Measurements from ENCODE around the gene HBQ1.
"Not testable (repeated sequence)": the region's sequence is repeated elsewhere in the genome, so short reads cannot be mapped to it uniquely, and the experiment has no call there.

Gene HBQ1

GRCh38 chr16:176477-177382, 3.5 kb upstream of the HBQ1 start, which contains the start of gene HBA1:
Gene HBA1, plus strand, starts transcription at chr16:176680. Its CDS starts 37 bp downstream, at chr16:176717.
- not testable (repeated sequence) for DNase-seq

GRCh38 chr16:177394-177822, 2.9 kb upstream of the HBQ1 start:
- DNase-seq, result no peak

DNA sequence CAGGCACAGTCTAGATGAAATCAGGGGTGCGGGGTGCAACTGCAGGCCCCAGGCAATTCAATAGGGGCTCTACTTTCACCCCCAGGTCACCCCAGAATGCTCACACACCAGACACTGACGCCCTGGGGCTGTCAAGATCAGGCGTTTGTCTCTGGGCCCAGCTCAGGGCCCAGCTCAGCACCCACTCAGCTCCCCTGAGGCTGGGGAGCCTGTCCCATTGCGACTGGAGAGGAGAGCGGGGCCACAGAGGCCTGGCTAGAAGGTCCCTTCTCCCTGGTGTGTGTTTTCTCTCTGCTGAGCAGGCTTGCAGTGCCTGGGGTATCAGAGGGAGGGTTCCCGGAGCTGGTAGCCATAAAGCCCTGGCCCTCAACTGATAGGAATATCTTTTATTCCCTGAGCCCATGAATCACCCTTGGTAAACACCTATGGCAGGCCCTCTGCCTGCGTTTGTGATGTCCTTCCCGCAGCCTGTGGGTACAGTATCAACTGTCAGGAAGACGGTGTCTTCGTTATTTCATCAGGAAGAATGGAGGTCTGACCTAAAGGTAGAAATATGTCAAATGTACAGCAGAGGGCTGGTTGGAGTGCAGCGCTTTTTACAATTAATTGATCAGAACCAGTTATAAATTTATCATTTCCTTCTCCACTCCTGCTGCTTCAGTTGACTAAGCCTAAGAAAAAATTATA, 2.1 kb upstream of the HBQ1 start:
- no peak for DNase-seq

- no peak for DNase-seq
These were observed 1.6 kb upstream of the HBQ1 start for GRCh38 chr16:178668-179015.

DNA sequence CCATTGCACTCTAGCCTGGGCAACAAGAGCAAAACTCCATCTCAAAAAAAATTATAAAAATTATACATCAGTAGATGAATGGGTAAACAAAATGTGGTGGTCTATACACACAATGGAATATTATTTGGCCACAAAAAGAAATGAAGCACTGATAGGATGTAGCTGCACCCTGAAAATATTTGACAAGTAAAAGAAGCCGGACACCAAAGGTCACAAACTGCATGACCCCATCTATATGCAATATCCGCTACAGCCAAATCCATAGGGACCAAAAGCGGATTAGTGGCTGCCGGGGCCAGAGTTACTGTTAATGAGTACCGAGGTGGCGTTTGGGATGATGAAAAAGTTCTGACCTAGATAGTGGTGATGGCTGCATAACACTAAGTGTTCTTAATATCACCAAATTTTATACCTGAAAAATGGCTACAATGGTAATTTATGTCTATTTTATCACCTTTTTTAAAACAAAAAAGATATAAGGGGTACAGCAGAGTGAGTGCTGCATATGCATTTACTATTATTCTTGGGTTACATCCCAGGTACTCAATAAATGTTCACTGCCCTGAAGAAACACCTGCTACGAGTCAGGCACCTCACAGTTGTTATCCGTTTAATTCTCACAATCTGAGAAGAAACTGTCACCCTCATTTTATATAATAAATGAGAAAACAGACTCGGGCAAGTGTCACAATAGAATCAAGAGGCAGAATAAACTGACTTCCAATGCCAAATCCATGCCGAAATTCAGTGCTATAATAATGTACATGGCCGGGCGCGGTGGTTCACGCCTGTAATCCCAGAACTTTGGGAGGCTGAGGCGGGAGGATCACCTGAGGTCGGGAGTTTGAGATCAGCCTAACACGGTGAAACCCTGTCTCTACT, 807 bp upstream of the HBQ1 start:
- DNase-seq, result no peak

GRCh38 chr16:180681-181564, 664 bp downstream of the HBQ1 start:
- DNase-seq, result peak; percentile 80 to 85

- no peak for DNase-seq
These were observed 1.3 kb downstream of the HBQ1 start for GRCh38 chr16:181565-182021.

- no peak for DNase-seq
These were observed 2.7 kb downstream of the HBQ1 start for GRCh38 chr16:183005-183404.

GRCh38 chr16:185213-185612, 5.0 kb downstream of the HBQ1 start:
- no peak for DNase-seq

- no peak for DNase-seq
These were observed 5.4 kb downstream of the HBQ1 start for GRCh38 chr16:185691-186090.

DNA sequence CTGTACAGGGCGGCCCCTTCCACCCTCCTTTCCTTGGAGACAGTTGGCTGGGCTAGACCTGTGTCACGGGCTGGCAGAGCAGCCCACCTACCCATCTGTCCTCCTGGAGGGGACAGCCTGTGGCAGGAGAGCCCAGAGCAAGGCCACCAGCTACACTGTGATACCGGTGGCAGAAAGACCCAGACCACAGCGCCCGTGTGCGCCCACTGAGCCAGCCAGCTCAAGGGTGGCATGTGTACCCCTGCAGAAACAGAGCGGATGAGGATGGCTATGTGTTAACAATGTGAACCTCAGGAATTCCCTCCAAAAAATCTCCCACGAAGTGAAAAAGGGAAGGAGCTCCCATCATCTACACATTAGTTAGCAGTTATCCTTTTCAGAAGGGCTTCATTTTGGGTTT, 7.1 kb downstream of the HBQ1 start:
- no peak for DNase-seq

DNA sequence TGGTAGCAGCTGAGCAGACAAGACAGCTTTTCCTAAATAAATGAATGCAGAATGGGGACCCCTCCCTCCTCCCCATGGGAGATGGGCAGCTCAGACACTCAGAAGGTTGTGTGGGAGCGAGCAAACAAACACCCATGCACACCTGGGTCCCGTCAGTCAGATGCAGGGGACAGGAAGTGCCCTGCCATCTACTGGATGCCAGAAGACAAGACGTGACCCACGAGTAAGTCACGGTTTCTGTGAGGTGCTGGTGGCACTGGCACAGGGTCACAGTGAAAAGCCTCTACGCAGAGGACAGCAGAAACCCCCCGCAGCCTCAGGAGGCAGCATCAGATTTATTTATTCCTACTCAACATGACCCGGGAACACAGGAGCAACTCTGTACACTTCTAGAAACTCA, 8.4 kb downstream of the HBQ1 start:
- DNase-seq, result peak in 1 of 2 donors; percentile 33

GRCh38 chr16:189604-190186, 9.4 kb downstream of the HBQ1 start:
- DNase-seq, result no peak

GRCh38 chr16:191831-192230, 11.6 kb downstream of the HBQ1 start:
- no peak for DNase-seq

DNA sequence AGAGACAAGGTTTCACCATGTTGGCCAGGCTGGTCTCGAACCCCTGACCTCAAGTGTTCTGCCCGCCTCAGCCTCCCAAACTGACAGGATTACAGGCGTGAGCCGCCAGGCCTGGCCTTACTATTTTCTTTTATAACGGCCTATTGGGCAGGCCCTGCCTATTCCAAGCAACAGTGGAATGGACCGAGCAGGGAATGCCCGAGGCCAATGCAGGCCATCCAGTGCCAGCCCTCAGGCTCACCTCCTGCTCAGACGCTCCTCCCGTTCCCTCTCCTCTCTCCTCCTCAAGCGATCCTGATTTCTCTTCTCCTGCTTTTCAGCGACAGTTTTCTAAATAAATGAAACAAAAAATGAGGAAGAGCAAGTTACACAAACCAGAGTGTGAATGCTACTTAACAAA, 12.4 kb downstream of the HBQ1 start:
- no peak for DNase-seq

GRCh38 chr16:193441-193840, 13.2 kb downstream of the HBQ1 start:
- no peak for DNase-seq

DNA sequence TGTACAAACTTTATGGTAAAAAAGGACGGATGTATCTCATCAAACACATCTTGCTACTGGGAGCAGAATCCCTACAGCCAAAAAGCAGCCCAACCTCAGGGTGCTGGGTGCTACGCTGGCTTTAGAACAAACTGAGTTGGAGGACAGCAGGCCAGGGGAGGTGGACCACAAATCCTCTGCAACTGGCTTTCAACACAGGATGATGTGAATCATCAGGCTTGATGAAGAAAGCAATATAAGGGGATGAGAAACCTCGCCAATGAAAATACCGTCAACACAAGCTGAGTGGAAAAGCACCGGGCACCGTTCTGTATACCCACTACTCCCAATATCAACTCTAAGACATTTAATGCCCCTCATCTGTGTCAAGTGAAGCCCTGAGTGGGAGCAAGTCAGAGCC, 14.3 kb downstream of the HBQ1 start:
- DNase-seq, result no peak

DNA sequence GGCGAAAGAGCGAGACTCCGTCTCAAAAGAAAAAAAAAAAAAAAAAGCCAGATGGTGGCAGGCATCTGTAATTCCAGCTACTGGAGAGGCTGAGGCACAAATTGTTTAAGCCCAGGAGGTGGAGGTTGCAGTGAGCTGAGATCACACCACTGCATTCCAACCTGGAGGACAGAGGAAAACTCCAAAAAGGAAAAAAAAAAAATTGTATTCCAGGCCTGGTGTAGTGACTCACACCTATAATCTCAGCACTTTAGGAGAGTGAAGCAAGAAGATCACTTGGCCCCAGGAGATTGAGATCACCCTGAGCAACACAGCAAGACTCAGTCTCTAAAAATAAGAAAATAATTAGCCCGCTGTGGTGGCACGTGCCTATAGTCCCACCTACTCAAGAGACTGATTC, 20.1 kb downstream of the HBQ1 start:
- no peak for DNase-seq

GRCh38 chr16:203246-203645, 23.0 kb downstream of the HBQ1 start:
- no peak for DNase-seq

DNA sequence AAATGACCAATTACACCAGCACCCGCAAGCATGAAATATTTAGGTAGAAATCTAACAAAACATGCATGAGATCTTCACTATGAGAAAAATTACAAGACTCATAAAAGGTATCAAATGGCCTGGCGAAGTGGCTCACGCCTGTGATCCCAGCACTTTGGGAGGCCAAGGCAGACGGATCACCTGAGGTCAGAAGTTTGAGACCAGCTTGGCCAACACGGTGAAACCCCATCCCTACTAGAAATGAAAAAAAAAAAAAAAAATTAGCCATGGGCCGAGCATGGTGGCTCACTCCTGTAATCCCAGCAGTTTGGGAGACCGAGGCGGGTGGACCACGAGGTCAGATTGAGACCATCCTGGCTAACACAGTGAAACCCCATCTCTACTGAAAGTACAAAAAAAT, 23.8 kb downstream of the HBQ1 start:
- not testable (repeated sequence) for DNase-seq

DNA sequence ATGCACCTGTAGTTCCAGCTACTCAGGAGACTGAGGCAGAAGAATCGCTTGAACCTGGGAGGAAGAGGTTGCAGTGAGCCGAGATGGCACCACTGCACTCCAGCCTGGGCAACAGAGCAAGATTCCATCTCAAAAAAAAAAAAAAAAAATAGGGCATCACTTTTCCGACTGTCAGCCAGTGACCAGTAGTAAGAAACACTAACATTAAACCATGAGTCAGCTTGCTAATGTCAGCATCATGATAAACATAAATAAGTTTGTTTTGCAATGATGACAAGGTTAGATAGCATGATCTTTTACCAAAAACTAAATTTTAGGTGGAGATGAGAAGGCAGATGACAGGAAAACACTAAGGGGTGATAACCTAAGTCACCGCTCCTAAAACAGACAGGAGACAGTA, 29.1 kb downstream of the HBQ1 start:
- DNase-seq, result not testable (repeated sequence)
